Activated naive CD8-positive, alpha-beta T cell treated with anti-CD3 and anti-CD28 coated beads, Interleukin-2, amount 50 U/mL, for 24 hours (primary cell): ENCODE results near the gene NXPH1.

ENCODE experiments used
- ATAC-seq: fragments of 150-1000 bp; cut with Tn5 transposase; one replicate; pipeline ENCODE4 v1.10.0; 2021
- DNase-seq: peaks from one replicate; pipeline ENCODE4 v3.0.0; 2021
- H3K27ac Mint-ChIP-seq: one replicate; pipeline ENCODE4 v1.8.0; 2021; ENCODE audit warnings: mild to moderate bottlenecking, mixed read lengths
- H3K27me3 Mint-ChIP-seq: one replicate; pipeline ENCODE4 v1.8.0; 2021; ENCODE audit warnings: mixed read lengths
- H3K36me3 Mint-ChIP-seq: one replicate; pipeline ENCODE4 v1.8.0; 2021; ENCODE audit warnings: low read depth, mixed read lengths
- H3K4me1 Mint-ChIP-seq: one replicate; pipeline ENCODE4 v1.8.0; 2021; ENCODE audit warnings: mixed read lengths
- H3K4me3 Mint-ChIP-seq: one replicate; pipeline ENCODE4 v1.8.0; 2021; ENCODE audit warnings: mild to moderate bottlenecking, moderate library complexity, mixed read lengths
- H3K9me3 Mint-ChIP-seq: one replicate; pipeline ENCODE4 v1.8.0; 2021; ENCODE audit warnings: mixed read lengths

The NXPH1 gene

DNA sequence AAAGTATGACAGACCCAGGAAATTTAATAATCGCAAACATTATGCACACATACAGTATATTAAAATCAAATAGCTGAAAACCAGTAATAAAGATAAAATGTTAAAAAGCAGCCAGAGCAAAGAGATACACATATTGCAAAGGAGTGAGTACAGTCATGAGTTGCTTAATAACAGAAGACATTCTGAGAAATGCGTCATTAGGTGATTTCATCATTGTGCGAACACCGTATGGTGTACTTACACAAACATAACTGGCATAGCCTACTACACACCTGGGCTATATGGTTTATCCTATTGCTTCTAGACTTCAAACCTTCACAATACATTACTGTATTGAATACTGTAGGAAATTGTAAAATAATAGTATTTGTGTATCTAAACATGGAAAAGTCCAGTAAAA lies 367.6 kb downstream of the NXPH1 start:
- no peaks in the 10 kb centered on the region for H3K36me3 Mint-ChIP-seq
- peaks cover 16% of the 10 kb centered on the region for H3K9me3 Mint-ChIP-seq
- no peak for DNase-seq
- no peak overlapping the region for H3K4me3 Mint-ChIP-seq
- no peaks in the 10 kb centered on the region for H3K27me3 Mint-ChIP-seq
- no peak overlapping the region for H3K27ac Mint-ChIP-seq
- no peaks in the 10 kb centered on the region for H3K4me1 Mint-ChIP-seq
- no peak for ATAC-seq
